HG03575 (cell line): ENCODE results near the gene MT1F.
A peak's percentile ranks its signal among the peaks of the same experiment; 100 is the strongest.
"Not testable (repeated sequence)": the region's sequence is repeated elsewhere in the genome, so short reads cannot be mapped to it uniquely, and the experiment has no call there.

Experiments used
- ATAC-seq: cut with Tn5 transposase; IDR thresholded peaks from one replicate; pipeline ENCODE4 v1.9.1; 2021; ENCODE audit not compliant: unreplicated experiment, insufficient number of reproducible peaks, low FRiP score; ENCODE audit errors: extremely low read depth

MT1F gene

DNA sequence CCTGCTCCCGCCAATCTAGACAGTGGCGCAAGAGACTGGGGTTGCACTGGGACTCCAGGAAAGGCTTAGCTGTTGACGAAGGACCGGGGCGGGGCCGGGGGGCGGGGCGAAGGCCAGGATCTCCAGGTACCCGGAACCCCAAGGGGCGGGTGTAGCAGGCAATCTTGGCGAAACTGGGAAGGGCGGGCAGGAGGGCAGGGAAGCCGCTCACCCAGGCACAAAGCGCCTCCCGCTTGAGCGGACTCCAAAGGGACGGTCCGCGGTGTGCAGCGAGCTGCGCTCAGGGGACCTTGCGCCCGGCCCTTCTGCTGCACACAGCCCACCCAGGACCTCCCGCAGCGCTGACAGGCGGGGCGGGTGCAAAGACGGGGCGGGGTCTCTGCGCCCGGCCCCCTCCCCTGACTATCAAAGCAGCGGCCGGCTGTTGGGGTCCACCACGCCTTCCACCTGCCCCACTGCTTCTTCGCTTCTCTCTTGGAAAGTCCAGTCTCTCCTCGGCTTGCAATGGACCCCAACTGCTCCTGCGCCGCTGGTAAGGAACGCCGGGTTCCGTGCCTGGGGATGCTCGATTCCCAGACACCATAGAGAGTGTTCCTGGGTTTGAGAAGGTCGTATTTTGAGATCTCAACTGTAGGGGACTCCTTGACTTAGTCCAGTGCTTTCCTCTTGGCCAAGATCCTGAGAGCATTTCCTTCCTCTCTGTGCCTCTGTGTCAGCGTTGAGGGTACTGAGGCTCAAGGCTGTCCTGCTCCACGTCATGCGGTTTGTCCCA lies at the start of gene MT1F:
TSS of gene MT1F (plus strand) at position 405 of the 772 bp plus-strand sequence. CDS start at position 505, 100 bp downstream.
- no peak for ATAC-seq

DNA sequence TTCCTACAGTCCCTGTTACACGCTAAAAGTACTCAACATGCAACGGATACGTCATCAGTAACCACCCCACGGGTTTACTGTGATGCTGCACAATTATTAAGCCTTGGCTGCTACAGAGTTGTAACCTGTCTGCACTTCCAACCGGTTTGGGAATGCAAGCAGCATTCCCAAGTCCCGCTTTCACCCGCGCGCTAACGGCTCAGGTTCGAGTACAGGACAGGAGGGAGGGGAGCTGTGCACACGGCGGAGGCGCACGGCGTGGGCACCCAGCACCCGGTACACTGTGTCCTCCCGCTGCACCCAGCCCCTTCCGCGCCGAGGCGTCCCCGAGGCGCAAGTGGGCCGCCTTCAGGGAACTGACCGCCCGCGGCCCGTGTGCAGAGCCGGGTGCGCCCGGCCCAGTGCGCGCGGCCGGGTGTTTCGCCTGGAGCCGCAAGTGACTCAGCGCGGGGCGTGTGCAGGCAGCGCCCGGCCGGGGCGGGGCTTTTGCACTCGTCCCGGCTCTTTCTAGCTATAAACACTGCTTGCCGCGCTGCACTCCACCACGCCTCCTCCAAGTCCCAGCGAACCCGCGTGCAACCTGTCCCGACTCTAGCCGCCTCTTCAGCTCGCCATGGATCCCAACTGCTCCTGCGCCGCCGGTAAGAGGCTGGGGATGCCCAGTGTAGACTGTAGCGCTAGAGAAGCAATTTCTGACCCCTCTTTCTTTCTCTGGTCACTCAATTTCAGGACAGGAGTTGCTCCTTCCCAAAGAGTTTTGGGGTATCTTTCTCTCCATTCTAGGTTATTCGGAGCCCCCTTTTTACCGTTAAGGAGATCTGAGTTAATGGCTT lies 49.5 kb upstream of the MT1F start, which contains the start of gene MT2A:
TSS of gene MT2A (plus strand) at position 542 of the 833 bp plus-strand sequence. CDS start at position 614, 72 bp downstream.
- ATAC-seq = peak; percentile 51

DNA sequence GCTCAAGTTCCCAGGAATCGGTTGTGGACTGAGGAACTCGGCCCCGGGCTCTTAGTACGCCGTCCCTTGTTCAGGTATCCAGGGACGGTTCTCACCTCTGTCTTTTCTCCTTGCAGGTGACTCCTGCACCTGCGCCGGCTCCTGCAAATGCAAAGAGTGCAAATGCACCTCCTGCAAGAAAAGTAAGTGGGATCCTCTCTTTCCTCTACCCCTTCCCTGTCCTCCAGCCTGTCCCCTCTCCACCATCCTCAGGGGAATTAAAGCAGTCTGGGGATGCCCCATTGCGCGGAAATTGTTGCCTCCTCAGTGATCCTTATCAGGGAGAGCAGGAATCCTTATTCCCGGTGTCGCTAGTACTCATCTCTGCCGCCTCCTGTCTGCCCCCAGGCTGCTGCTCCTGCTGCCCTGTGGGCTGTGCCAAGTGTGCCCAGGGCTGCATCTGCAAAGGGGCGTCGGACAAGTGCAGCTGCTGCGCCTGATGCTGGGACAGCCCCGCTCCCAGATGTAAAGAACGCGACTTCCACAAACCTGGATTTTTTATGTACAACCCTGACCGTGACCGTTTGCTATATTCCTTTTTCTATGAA lies 48.8 kb upstream of the MT1F start:
- no peak for ATAC-seq

DNA sequence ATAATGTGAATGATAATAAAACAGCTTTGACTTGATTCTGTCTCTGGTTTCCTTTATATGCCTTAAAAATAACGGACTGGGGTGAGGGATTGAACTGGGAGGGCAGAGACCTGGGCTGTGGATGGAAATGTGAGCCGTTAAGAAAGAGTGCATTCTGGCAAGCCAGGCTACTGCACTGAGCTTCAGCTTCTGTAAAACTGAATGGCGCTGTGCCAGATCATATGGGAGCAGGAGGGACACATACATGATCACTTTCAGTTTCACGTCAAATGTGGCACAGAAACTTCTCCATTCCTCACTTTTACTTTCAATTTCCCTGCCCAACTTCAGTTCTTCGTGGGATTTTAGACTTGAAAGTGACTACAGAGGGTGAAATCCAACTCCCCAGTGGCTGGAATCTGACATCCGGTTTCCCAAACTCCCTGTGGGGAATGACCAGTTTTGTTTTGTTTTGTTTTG lies 48.3 kb upstream of the MT1F start:
- ATAC-seq = no peak

DNA sequence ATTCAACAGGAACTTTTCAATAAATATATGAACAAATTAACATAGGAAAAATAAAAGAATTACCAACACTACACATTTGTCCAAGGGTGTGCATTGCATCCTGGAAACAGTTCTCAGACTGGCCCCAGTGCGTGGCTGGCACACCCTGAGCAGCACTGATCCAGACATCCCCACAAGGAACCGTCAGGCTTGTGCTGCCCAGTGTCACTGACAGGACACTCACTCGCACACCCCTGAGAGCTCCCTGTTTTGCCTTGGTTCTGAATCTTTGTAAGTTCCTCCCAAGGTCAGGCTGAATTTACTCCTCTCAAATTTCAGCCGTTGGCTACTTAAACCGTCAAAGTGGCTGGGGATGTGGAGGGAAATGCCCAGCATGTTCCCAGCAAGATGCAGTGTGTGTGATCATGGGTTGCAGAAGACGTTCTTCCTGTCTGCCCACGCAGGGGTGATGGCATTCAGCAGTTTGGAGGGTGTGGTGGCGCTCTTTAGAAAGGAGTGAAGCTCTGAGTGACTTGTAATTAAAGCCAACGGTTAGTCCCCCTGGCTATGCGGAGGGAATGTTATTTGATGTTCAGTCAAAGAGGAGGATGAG lies 47.6 kb upstream of the MT1F start:
- no peak for ATAC-seq

DNA sequence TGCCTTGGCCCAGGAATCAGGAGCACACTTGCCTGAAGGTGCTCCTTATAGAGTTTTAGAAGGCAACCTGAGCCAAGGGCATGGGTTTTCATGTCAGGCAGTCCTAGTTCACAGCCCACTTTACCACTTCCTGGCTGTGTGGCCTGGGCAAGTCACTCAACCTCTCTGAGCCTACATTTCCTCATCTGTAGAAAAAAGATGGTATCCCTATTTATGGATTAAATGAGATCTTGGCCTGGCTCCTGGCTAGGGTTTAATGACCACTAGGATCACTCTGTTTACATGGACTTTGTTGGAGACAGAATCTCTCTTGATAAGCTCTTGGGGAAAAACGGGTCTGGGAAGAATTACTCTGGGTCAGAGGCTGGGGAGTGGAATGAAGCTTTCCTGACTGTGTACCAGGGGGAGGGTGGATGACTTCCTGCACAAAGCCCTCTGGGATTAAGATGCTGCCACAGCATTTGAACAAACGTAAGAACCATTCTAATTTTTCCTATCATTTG lies 47.1 kb upstream of the MT1F start:
- no peak for ATAC-seq

DNA sequence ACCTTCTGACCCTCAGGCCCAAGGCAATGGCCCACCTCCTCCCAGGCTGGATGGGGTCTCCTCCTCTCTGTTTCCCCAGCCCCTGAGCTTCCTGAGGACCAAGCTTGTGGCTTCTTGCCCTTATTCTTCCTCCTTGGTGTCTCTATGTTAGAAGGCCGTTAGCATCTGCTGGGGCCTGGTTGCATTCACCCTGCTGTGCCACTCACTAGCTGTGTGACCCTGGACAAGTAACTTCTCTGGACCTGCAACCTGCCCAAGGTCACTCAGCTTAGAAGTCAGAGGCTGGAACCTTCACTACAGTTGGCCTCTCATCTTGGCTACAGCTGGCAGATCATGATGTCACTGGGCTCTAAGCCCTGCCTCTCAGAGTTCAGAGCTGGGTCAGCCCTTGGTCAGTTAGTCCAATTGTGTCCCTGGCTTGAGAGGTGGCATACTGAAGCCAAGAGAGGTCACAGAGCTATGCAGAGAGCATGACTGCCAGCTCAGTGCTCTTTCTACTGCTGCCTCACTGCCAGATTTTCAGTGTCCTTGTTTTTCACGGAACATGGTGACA lies 46.4 kb upstream of the MT1F start:
- no peak for ATAC-seq

DNA sequence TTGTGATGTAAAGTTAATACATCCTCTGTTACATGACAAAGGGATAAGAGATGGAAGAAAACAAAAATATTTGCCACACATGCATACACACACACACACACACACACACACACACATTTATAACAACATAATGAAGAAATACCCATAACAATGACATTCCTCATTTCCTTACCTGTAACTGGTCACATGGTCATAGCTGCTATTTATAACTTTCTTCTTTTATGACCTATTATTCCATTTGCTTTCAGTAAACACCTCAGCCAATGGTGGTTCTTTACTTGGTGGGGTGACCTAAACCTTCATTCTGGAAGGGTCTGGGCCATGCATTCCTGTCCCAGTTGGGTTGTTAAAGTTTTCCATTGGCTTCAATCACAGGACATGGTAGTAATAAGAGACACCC lies 44.1 kb upstream of the MT1F start:
- ATAC-seq = no peak

DNA sequence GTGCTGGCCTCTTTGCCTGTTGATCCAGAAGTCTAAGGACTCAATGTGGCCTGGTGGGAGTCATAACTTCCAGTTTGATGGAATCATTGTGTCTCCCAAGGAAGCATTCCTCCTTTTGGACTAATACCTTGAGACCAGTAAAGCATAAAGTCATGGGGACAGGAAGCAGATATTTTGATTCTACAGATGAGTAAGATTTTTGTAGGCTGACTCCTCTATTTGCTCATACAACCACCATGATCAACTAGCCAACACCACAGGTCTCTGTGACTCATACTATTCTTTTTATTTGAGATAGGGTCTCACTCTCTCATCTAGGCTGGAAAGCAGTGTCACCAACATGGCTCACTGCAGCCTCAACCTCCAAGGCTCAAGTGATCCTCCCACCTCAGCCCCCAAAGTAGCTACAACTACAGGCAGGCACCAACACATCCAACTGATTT lies 43.2 kb upstream of the MT1F start:
- ATAC-seq = no peak

DNA sequence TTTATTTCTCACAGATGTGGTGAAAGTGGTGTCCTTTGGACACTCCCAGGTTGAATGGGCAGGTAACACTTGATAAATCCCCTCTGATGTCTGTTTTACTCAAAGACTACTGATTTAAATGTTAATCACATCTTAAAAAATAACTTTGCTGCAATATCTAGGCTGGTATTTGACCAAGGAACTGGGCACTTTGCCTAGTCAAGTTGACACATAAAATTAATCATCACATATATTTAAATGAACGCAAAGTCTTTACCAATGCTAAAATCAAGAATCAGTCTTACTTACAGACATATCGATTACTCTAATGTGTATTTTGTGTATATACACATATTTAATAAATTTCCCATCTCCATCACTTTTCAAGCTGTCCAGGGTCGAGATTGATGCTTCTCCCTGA lies 42.4 kb upstream of the MT1F start:
- ATAC-seq = no peak

DNA sequence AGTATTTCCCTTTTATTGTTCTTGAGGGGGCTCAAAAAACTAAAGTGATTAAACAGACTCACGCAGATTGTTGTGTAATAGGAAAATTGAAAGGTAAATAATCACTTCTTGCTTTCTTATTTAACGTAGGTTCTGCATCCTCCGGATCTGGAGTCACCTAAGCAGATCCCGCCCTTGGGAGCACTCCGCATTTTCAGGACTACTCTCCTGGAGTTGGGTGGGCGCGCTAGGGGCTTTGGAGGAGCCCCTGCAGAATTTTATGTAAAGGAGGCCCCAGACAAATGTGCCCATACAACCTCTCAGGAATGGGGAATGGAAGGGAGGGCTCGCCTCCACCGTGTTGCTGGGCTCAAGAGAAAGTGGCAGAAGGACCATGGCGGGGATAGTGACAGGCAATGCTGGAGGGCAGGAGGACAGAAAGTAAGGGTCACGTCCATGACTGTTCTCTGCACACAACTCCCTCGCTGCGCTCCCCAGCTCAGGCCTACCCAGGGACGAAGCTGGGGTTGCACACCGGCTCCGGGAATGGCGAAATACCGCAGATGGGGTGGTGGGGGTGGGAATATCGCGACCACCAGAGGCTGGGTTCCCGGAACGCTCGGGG lies 41.0 kb upstream of the MT1F start:
- no peak for ATAC-seq

DNA sequence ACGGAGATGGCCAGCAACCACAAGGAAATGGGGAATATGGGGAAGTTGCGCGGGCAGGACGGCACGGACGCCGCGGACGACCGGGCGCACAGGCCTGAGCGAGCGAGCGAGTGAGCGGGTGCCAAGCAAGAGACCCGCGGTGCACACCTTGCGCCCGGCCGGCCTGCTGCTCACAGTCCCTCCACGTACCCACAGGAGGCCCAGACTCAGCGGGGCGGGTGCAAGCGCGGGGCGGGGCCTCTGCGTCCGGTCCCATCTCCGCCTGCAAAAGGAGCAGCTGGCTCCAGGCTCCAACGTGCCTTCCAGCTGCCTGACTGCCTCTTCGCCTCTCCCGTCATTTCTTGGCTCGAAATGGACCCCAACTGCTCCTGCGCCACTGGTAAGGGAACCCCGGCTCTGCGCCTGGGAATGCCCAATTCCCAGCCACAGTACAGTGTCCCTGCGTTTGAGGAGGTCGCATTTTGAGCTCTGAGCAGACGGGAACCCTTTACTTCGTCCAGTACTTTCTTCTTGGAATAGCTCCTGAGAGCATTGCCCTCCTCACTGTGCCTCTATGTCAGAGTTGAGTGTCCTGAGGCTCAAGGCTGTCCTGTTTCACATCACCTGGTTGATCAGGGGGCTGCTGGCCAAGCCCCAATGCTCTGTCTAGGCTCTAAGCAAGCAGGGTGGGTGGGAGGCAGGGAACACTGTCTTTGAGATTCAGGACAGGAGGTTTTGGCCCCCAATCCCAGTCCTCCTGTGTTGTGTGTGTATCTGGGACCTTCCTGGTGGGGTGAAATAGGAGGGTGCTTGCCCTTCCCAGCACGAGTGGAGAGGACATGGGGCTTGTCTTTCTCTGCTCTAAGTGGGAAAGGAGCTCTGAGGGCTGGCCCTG lies 40.3 kb upstream of the MT1F start:
- ATAC-seq = no peak

DNA sequence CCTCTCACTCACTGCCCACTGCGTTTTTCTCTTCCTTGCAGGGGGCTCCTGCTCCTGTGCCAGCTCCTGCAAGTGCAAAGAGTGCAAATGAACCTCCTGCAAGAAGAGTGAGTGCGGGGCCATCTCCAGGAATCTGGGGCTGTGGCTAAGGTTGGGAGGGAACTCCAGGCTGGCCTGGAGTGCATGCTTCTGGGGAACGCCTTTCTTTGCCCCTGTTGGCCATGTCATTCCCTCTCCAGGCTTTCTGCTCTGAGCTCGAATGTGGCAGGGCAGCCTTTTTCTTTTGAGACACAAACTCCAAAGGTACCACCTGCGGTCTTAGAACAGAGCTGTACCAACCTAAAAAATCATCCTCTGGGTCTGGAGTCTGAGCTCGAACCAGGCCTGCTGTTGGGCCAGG lies 39.6 kb upstream of the MT1F start:
- ATAC-seq = no peak

DNA sequence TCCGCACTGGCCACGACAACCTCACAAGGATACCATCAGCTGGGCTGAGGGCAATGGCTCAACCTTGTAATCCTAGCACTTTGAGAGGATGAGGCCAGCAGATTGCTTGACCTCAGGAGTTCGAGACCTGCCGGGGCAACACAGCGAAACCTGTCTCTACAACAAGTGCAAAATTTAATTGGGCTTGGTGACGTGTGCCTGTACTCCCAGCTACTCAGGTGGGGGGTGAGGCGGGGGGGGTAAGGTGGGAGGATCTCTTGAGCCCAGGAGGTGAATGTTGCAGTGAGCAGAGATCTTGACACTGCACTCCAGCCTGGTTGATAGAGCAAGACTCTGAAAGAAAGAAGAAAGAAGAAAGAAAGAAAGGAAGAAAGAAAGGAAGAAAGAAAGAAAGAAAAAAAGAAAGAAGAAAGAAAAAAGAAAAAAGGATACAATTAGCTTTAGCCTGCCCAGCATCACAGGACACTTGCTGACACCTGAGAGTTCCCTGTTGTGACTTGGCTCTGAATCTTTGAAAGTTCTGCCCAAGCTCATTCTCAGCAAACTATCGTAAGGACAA lies 37.3 kb upstream of the MT1F start:
- ATAC-seq = no peak

DNA sequence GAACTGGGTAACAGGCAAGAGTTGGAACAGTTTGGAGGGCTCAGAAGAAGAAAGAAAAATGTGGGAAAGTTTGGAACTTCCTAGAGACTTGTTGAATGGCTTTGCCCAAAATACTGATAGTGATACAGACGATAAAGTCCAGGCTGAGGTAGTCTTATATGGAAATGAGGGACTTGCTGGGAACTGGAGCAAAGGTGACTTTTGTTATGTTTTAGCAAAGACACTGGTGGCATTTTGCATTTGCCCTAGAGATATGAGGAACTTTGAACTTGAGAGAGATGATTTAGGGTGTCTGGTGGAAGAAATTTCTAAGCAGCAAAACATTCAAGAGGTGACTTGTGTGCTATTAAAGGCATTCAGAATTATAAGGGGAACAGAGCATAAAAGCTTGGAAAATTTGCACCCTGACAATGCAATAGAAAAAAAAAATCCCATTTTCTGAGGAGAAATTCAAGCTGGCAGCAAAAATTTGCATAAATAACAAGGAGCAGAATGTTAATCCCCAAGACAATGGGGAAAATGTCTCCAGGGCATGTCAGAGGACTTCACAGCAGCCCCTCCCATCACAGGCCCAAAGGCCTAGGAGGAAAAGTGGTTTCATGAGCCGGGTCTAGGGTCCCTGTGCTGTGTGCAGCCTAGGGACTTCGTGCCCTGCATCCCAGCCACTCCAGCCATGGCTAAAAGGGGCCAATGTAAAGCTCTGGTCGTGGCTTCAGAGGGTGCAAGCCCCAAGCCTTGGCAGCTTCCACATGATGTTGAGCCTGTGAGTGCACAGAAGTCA lies 35.9 kb upstream of the MT1F start:
- ATAC-seq = not testable (repeated sequence)

DNA sequence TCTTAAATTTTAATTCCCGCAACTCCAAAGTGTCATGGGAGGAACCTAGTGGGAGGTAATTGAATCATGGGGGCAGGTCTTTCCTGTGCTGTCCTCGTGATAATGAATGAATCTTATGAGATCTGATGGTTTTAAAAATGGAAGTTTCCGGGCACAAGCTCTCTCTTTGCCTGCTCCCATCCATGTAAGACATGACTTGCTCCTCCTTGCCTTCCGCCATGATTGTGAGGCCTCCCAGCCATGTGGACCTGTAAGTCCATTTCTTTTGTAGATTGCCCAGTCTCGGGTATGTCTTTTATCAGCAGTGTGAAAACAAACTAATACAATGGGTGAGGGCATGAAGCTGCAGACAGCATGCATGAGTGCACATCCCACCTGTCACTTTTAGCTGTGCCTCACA lies 34.6 kb upstream of the MT1F start:
- not testable (repeated sequence) for ATAC-seq

DNA sequence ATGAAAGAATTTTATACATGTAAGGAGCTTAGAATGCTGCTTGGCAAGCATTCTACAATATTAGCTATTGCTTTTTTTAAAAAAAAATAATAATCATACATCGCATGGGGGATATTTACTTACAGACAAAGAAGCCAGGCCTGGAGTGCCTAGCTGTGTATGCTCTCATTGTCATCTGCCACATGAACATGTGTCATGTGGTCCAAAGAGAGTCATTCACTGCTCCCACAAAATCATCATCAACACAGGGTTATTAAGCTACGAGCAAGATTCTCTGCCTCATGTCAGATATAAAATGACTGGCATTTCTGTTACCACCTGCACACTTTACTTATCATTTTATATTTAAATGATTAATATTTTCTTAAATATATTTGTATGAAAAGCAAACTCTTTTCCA lies 34.1 kb upstream of the MT1F start:
- ATAC-seq = no peak
